GM19351 (cell line): ENCODE measurements around the gene JMJD1C.
"Not testable (repeated sequence)": the region's sequence is repeated elsewhere in the genome, so short reads cannot be mapped to it uniquely, and the experiment has no call there.

Experiments
- ATAC-seq: cut with Tn5 transposase; IDR thresholded peaks from one replicate; pipeline ENCODE4 v1.9.1; 2021; ENCODE audit warnings: mild to moderate bottlenecking, moderate library complexity; ENCODE audit not compliant: unreplicated experiment

Gene JMJD1C

GRCh38 chr10:63236113-63236935 is 229.5 kb downstream of the JMJD1C start:
- peak; percentile 97 for ATAC-seq

- ATAC-seq: not testable (repeated sequence)
Observed at GRCh38 chr10:63235136-63235535, 230.6 kb downstream of the JMJD1C start.

DNA sequence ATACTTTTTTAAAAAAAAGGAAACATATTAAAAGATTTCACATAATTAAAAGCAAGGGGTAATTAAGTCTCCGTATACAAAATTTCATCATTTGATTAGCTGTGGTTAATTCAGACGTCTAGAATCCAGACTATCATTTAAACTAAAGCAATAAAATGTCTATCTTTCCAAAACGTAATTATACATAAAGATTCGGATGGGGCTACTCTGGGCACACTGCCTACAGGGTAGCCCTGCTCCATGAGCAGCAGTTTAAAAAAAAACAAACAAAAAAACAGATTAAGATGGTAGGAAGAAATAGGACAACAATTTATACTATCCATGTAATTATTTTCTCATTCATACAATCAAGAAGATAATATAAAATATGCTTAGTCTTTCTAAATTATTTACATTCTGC is 236.6 kb downstream of the JMJD1C start:
- ATAC-seq: no peak

GRCh38 chr10:63228237-63228636 is 237.5 kb downstream of the JMJD1C start:
- ATAC-seq: no peak

- ATAC-seq: peak; percentile 73
Observed at GRCh38 chr10:63227207-63227895, 238.4 kb downstream of the JMJD1C start.

- ATAC-seq: no peak
Observed at GRCh38 chr10:63224241-63224640, 241.5 kb downstream of the JMJD1C start.

GRCh38 chr10:63221950-63222349 is 243.8 kb downstream of the JMJD1C start:
- no peak for ATAC-seq

GRCh38 chr10:63219749-63220148 is 246.0 kb downstream of the JMJD1C start:
- no peak for ATAC-seq

DNA sequence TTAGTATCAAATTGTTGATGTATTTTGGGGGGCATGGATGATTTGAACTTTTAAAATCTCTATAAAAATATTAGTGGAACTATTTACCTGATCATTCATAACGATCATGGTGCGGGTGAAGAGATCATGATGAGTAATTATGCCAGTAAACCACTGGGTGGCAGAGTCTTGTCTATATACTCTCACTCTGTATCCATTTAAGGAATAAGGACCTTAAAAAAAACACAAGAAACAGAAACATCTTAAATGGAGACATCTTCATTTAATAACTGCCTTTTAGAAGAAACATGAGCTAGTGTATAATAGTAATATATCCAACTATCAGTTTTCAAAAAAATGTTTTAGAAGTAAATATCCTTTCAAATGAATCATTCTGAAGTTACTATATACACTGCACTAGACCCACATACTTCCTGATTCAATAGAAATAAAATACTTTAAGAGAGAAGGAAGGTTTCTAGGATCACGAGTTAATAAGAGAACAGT is 248.6 kb downstream of the JMJD1C start:
- peak; percentile 88 for ATAC-seq

DNA sequence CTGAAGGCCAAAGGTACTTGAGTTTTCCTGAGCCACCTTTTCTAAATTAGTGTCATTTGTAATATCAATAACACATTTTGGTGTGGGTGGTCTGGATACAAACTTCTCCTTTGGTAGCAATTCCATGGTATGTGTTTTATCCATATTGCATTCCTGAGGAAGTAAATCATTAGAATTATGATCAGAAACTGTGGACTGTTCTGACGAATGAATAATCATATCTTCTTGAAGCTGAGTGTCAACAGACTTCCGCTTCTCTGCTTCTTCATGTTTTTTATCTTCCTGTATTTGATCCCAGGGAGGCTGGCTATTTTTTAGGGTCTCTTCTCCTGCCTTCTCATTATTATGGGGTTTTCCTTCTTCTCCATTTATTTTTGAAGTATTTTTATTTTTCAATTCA is 251.2 kb downstream of the JMJD1C start:
- no peak for ATAC-seq

DNA sequence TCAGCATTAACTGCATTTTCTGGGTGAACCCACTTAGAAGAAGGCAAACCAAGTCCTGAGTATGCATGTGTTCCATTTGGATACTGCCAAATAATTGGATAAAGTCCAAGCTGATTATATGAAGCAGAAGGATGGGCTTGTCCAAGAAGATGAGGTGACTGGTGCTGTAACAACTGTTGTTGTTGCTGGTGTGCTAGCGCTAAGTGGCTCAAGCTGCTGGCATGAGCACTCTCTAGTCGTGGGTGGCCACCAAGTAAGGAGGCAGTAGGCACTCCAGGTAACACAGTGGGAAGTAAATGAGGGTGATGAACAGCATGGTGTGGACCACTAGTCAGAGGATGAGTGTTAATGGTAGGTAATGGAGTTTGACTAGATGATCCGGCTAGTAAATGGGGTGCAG is 252.3 kb downstream of the JMJD1C start:
- no peak for ATAC-seq

DNA sequence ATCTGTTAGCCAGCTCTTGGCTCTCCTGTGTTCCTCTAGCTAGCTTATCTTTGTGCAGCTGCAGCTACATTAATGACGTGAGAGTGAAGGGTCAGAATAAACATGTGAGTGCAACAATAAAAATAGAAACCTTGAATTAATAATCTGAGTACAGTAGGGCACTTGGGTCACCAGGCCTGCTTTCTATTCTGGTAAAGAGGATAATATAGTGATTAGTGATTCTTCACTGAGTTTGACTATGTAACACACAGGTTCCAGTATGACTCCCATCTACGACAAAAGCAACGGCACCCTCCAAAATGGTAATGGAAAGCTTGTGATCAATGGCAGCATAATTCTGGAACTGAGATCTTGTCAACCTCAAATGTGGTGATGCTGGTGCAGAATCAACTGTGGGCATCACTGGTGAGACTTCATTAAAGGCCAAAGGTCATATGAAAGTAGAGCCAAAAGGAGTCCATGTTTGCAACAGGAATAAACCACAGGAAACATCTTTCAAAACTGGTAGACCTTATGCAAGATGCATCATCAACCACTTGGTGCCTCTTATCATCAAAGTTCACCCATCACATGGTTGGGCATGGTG is 255.1 kb downstream of the JMJD1C start:
- peak; percentile 37 for ATAC-seq

- ATAC-seq: no peak
Observed at GRCh38 chr10:63209705-63210104, 256.1 kb downstream of the JMJD1C start.

DNA sequence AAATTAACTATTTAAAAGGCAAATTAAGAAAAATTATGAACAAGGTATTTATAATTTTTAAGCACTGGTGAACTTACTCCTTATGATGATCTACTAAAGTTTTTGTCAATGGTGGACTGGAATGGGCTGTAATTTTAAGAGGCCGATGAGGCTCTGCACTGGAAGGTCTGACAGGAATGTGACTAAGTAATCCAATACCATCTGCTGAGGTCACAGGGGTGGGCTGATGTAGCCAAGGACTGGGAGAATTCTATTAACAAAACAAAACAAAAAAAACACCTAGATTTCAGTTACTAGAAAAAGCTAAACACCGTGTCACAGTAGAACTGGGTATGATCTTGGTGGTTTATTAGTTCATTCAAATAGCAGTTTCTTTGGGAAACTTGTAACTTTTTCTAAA is 256.8 kb downstream of the JMJD1C start:
- no peak for ATAC-seq

DNA sequence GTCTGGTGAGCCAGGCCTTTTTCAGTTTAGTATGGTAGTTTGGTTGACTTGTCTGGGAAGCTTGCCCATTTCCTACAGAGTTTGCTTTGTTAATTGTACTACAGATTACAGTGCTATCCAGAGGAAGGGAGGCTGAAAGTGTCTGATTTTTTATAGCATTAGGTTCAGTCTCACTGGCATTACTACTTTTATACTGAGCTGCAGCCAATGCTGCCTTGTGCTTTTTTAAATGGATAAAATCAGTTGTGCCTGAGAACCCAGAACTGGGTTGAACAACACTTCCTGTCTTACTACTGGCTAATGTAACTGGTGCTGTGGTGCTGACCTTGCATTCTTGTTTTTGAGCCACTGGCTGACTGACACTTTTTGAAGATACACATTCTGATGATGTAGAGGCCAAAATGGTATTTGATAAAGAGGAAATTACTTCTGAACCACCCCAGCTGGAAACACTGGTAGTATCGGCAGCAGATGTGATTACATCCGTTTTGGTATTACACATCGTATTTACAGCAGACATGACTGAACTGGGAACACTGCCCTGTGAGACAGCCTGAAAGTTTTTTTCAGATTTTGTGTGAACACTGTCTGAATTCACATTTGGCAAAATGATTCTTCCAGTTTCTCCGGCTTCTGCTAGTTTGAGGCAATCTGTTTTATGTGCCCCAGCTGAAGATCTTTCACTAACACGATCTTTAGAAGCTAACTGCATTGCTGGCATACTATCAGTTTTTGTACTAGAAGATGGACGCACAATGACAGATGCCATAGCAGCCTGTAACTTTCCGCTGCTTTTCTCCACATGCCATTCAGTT is 258.6 kb downstream of the JMJD1C start:
- peak; percentile 44 for ATAC-seq

- peak; percentile 21 for ATAC-seq
Observed at GRCh38 chr10:63206576-63206975, 259.2 kb downstream of the JMJD1C start.

DNA sequence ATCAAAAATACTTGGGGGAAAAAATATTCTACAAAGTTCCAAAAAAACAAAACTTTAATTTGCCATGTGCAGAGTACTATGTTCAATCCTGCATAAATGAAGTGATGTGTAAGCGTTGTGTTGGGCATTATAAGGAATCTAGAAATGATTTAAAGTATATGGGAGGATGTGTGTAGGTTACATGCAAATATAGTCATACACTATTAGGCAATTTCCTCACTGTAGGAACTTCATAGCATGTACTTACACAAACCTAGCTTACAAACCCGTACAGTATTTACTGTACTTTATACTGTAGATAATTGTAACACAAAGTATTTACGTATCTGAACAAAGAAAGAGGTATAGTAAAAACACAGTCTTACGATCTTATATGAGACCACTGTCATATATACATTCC is 260.4 kb downstream of the JMJD1C start:
- ATAC-seq: no peak

DNA sequence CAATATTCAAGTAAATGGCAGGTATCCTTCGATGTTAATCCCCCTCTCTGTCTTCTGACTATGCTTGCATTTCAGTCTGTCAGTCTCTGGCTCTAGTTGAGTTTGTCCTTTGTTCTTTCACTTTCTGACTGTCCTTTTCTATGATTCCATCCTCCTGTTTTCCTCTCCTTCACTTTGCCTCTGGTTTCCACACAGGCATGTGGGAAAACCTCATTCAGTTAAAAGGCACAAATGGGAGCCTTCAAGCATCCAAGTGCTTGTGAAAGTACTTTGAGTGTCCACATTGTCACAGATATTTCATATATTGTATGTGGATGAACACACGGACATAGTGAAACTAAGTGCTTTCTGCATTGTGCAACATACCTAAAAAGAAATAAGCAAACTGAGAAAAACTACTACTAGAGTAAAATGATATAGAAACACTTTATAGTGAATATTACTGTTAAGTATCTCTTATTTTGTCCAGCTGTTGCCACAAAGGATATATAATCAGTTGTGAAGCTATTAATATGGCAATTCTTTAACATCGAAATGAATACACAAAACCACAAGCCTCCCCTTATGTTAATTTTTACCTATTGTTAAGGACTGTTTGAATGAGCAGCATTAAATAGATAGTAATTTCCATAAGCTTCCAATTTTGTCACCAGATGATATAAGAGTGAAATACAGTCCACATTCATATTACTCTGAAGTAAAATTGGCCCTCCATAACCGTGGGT is 260.9 kb downstream of the JMJD1C start:
- ATAC-seq: peak; percentile 42

DNA sequence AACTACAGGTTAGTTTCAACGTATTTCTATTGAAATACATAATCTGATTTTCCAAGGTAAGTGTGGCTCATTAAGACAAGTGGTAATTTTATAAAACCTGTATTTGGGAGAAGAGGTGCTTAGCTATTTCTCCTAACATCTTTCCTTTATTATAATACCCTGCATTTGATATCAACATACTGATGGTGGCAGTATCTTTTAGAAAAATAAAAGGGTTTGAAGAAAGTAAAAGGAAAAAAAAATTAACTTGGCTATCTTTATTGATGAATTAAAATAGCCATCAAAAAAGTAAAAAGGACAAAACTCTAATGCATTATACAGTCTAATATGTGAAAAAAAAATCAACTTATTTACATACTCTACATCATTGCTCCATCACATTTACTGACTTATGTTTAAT is 264.7 kb downstream of the JMJD1C start:
- no peak for ATAC-seq

GRCh38 chr10:63200431-63200830 is 265.3 kb downstream of the JMJD1C start:
- ATAC-seq: no peak
